B cell (primary cell): ENCODE data around the gene NREP. TPM values are rescaled to one million over a fixed set of nuclear protein-coding genes. Genes with fewer than 3 reads are reported as not detected.

Source experiments
- ATAC-seq: fragments of 200-7000 bp; cut with Tn5 transposase; one replicate; pipeline ENCODE4 v1.10.0; 2021; ENCODE audit warnings: low read depth, mild to moderate bottlenecking, moderate number of reproducible peaks, moderate library complexity
- CTCF ChIA-PET: fragments of 350-600 bp; sonication (Branson Sonifier 250); formaldehyde crosslinking; loops from one replicate; lab custom pipeline; 2021; ENCODE audit warnings: antibody characterized with exemption, inconsistent platforms; lab: Charles Lee
- POLR2A ChIA-PET: fragments of 350-600 bp; sonication (Branson Sonifier 250); formaldehyde crosslinking; loops from one replicate; lab custom pipeline; 2021; ENCODE audit warnings: antibody characterized with exemption; lab: Charles Lee
- DNase-seq: peaks from one replicate; pipeline ENCODE4 v3.0.0; 2013
- H2AFZ ChIP-seq: 2 replicates; pipeline ENCODE4 v1.6.1; 2012; ENCODE audit warnings: mild to moderate bottlenecking, low read depth, low read length; ENCODE audit not compliant: insufficient read depth, poor library complexity, severe bottlenecking
- H3K27ac ChIP-seq, 2 donors: 1 replicate in 1 of 2; 2 replicates in 1 of 2; pipeline ENCODE4 v1.5.1; 2012 to 2013; ENCODE audit warnings: low read length in 2 of 2, mild to moderate bottlenecking in 2 of 2, moderate library complexity in 1 of 2
- H3K27me3 ChIP-seq, 4 experiments: fragments of 200-600 bp in 1 of 4; sonication (generic) in 1 of 4; replicated peaks in 1 of 4; 1 replicate in 2 of 4; 2 replicates in 2 of 4; pipeline versions ENCODE4 v1.6.1 to v1.7.0; 2013 to 2016; ENCODE audit warnings: low read length in 3 of 4, mild to moderate bottlenecking in 2 of 4, mixed read lengths in 1 of 4, moderate library complexity in 1 of 4; ENCODE audit not compliant: insufficient read depth in 4 of 4, control insufficient read depth in 3 of 4; ENCODE audit errors: control extremely low read depth in 1 of 4
- H3K36me3 ChIP-seq, 2 experiments: replicated peaks in 1 of 2; 1 replicate in 1 of 2; 2 replicates in 1 of 2; pipeline versions ENCODE4 v1.6.1 to v1.7.1; 2013; ENCODE audit warnings: low read length in 1 of 2; ENCODE audit not compliant: insufficient read depth in 2 of 2, control insufficient read depth in 1 of 2; ENCODE audit errors: control extremely low read depth in 1 of 2, extremely low read depth in 1 of 2
- H3K4me1 ChIP-seq, 2 donors: fragments of 200-600 bp in 1 of 2; sonication (generic) in 1 of 2; 1 replicate in 1 of 2; 2 replicates in 1 of 2; pipeline versions ENCODE4 v1.5.1 to v1.6.1; 2013 to 2017; ENCODE audit warnings: low read length in 2 of 2; ENCODE audit not compliant: control insufficient read depth in 2 of 2, insufficient read depth in 2 of 2
- H3K4me2 ChIP-seq: replicated peaks from 2 replicates; pipeline ENCODE3; 2012; ENCODE audit warnings: mild to moderate bottlenecking, low read depth, low read length; ENCODE audit not compliant: poor library complexity, severe bottlenecking
- H3K4me3 ChIP-seq, 5 experiments: fragments of 200-600 bp in 1 of 5; sonication (generic) in 1 of 5; 1 replicate in 3 of 5; 2 replicates in 2 of 5; pipeline versions ENCODE4 v1.5.1 to v1.7.0; 2011 to 2016; ENCODE audit warnings: low read length in 4 of 5, mild to moderate bottlenecking in 4 of 5, low read depth in 2 of 5, control low read depth in 1 of 5, moderate library complexity in 1 of 5; ENCODE audit not compliant: insufficient read depth in 1 of 5; ENCODE audit errors: control extremely low read depth in 1 of 5, extremely low read depth in 1 of 5
- H3K79me2 ChIP-seq: fragments of 200-600 bp; sonication (generic); one replicate; pipeline ENCODE4 v1.6.0; 2016; ENCODE audit warnings: low read length; ENCODE audit not compliant: control insufficient read depth, insufficient read depth
- H3K9ac ChIP-seq: fragments of 200-600 bp; sonication (generic); 2 replicates; pipeline ENCODE4 v1.6.1; 2017; ENCODE audit warnings: mild to moderate bottlenecking, low read length, moderate library complexity
- H3K9me3 ChIP-seq, 3 donors: one replicate each; pipeline versions ENCODE4 v1.6.1 to v1.7.1; 2013; ENCODE audit warnings: low read length in 2 of 3; ENCODE audit not compliant: control insufficient read depth in 2 of 3, insufficient read depth in 1 of 3; ENCODE audit errors: control extremely low read depth in 1 of 3
- H4K20me1 ChIP-seq: 2 replicates; pipeline ENCODE4 v1.6.0; 2012; ENCODE audit warnings: mild to moderate bottlenecking, low read length; ENCODE audit not compliant: insufficient read depth, control insufficient read depth, poor library complexity, severe bottlenecking
- H3K27ac Mint-ChIP-seq: one replicate; pipeline ENCODE4 v1.8.0; 2021; ENCODE audit warnings: mixed read lengths
- H3K27me3 Mint-ChIP-seq: one replicate; pipeline ENCODE4 v1.8.0; 2021; ENCODE audit warnings: mixed read lengths
- H3K4me1 Mint-ChIP-seq: one replicate; pipeline ENCODE4 v1.8.0; 2021; ENCODE audit warnings: mixed read lengths
- H3K4me3 Mint-ChIP-seq: one replicate; pipeline ENCODE4 v1.8.0; 2021; ENCODE audit warnings: mixed read lengths
- H3K9me3 Mint-ChIP-seq: one replicate; pipeline ENCODE4 v1.8.0; 2022; ENCODE audit warnings: mixed read lengths; ENCODE audit not compliant: insufficient read depth
- EZH2 ChIP-seq: IDR thresholded peaks from 2 replicates; pipeline ENCODE4 v1.6.1; 2012; ENCODE audit warnings: borderline replicate concordance, low read depth, mild to moderate bottlenecking, moderate library complexity, low read length; ENCODE audit not compliant: insufficient read depth, poor library complexity, severe bottlenecking
- WGBS: methylation state at CpG from one replicate; pipeline ENCODE4 v1.1.5; 2013; ENCODE audit warnings: missing lambda C conversion rate; ENCODE audit not compliant: insufficient coverage; 5-methylcytosine and 5-hydroxymethylcytosine counted together
- intact Hi-C: fragments of 100-400 bp; cut with micrococcal nuclease; formaldehyde crosslinking; loops from one replicate; pipeline ENCODE4 v1.10.0; 2022
- polyA plus RNA-seq: library from polyadenylated mRNA; depleted of rRNA; stranded (reverse); fragments of >200 nt; gene quantifications from 2 replicates; pipeline ENCODE4 v1.2.3, GENCODE V29; 2012
- total RNA-seq, 2 donors: library from RNA; stranded (reverse); fragments of 120-200 nt in 1 of 2; gene quantifications; 1 replicate in 1 of 2; 2 replicates in 1 of 2; pipeline versions ENCODE4 v1.2.3 to v1.2.4, GENCODE V29; 2013 to 2022
- TF ChIP-seq, protein P1 (sequence below): fragments of 200-600 bp; IDR thresholded peaks from one replicate; pipeline ENCODE4 v1.8.0; 2022; ENCODE audit warnings: antibody characterized with exemption, mild to moderate bottlenecking

Gene NREP
- total and polyA plus RNA-seq, 2 donors (not counting 1 experiment from before 2014, with no cell fraction given) = 6.7 to 17.0 TPM

DNA sequence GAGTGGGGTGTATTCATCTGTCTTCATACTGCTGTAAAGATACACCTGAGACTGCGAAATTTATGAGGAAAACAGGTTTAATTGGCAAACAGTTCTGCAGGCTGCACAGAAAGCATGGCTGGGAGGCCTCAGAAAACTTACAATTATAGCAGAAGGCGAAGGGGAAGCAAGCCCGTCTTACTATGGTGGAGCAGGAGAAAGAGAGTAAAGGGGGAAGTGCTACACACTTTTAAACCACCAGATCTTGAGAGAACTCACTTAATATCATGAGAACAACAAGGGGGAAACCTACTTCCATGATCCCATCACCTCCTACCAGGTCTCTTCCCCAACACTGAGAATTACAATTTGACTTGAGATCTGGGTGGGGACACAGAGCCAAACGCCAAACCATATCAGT is 12.5 kb upstream of the NREP start:
- Mint-ChIP-seq H3K27me3 (peaks cover 26% of the 10 kb centered on the region), H3K4me3 (no peak overlapping the region), H3K27ac (no peak overlapping the region), H3K9me3 (no peaks in the 10 kb centered on the region), H3K4me1 (no peaks in the 10 kb centered on the region)
- H3K79me2 ChIP-seq = no peaks in the 10 kb centered on the region
- no peak overlapping the region for H2AFZ ChIP-seq
- intact Hi-C loops = no loop called here
- H3K4me1 ChIP-seq = no peaks in the 10 kb centered on the region
- no CpG with 5 or more reads among the region's 4 CpGs for WGBS
- H3K4me2 ChIP-seq = no peak overlapping the region
- TF ChIP-seq EZH2 = no peak
- TF ChIP-seq, protein P1, sequence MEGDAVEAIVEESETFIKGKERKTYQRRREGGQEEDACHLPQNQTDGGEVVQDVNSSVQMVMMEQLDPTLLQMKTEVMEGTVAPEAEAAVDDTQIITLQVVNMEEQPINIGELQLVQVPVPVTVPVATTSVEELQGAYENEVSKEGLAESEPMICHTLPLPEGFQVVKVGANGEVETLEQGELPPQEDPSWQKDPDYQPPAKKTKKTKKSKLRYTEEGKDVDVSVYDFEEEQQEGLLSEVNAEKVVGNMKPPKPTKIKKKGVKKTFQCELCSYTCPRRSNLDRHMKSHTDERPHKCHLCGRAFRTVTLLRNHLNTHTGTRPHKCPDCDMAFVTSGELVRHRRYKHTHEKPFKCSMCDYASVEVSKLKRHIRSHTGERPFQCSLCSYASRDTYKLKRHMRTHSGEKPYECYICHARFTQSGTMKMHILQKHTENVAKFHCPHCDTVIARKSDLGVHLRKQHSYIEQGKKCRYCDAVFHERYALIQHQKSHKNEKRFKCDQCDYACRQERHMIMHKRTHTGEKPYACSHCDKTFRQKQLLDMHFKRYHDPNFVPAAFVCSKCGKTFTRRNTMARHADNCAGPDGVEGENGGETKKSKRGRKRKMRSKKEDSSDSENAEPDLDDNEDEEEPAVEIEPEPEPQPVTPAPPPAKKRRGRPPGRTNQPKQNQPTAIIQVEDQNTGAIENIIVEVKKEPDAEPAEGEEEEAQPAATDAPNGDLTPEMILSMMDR = no peak
- DNase-seq = no peak
- no peaks in the 10 kb centered on the region for H3K36me3 ChIP-seq
- CTCF ChIA-PET = no interaction called here
- no peak overlapping the region for H3K9ac ChIP-seq
- no peak for ATAC-seq
- H3K4me3 ChIP-seq = no peak overlapping the region
- no peak overlapping the region for H3K27ac ChIP-seq
- H4K20me1 ChIP-seq = no peaks in the 10 kb centered on the region
- POLR2A ChIA-PET = no interaction called here
- peaks cover 0 to 3% (median 0%) of the 10 kb centered on the region in 4 experiments for H3K27me3 ChIP-seq
- no peaks in the 10 kb centered on the region for H3K9me3 ChIP-seq

DNA sequence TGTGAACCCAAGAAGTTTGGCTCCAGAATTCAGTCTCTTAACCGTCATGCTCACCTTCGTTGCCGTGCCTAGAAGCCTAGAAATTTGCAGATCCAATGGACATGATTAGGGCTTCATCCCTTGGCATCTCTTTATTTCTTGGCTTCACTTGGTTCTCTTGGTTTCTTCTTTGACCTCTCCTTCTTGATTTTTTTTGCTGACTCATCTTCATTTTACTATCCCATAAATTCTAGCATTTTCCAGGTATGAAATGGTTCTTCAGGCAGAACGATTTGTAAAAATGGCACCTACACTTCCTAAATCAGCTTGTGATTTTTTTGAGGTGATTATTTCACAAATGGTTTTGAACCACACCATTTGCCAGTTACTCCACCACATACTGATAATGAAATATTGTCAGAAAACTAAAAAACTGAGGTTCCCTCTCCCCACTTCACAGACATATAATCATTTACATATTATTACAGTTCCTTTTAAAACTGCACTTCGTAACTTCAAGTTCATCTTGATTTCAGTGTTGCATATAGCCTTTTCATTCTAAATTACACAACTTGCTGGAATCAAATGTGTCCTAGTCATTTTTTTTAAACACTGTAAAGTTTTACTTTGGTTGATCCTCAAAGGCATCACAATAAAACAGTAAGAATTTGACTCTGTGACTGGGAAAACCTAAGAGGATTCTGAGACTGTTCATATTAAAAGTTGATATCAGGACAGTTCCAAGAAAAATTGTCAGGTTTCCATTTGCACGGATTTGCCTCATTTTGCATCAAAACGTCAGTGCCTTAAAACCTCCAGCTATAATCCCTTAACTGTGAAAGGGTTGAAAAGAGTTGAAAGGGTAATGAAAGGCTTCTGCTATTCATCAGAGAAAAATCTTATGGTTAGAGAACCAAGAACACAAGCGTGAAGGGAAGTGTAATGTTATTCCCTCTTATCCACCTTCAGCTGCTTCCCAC is 8.9 kb upstream of the NREP start:
- Histone ChIP-seq H3K36me3 (no peaks in the 10 kb centered on the region), H3K9ac (no peak overlapping the region), H3K27ac (no peak overlapping the region), H2AFZ (no peak overlapping the region), H3K79me2 (no peaks in the 10 kb centered on the region), H3K4me3 (no peak overlapping the region), H4K20me1 (no peaks in the 10 kb centered on the region), H3K4me1 (no peaks in the 10 kb centered on the region), H3K9me3 (no peaks in the 10 kb centered on the region), H3K4me2 (no peak overlapping the region), H3K27me3 (peaks cover 0 to 3% (median 0%) of the 10 kb centered on the region in 4 experiments)
- DNase-seq = no peak
- Mint-ChIP-seq H3K9me3 (no peaks in the 10 kb centered on the region), H3K4me3 (no peak overlapping the region), H3K4me1 (no peaks in the 10 kb centered on the region), H3K27ac (no peak overlapping the region), H3K27me3 (peaks cover 32% of the 10 kb centered on the region)
- POLR2A ChIA-PET = no interaction called here
- TF ChIP-seq, protein P1 = no peak
- TF ChIP-seq EZH2 = no peak
- CTCF ChIA-PET = no interaction called here
- intact Hi-C loops = no loop called here
- no peak for ATAC-seq
- 85% methylated on average over 5 of the region's 8 CpGs for WGBS
